Left lung (tissue), 10 donors: ENCODE data around the gene ALK. TPM values are rescaled to one million over a fixed set of nuclear protein-coding genes. Genes with fewer than 3 reads are reported as not detected.

Experiments
- ATAC-seq: fragments of 200-7000 bp; cut with Tn5 transposase; one replicate; pipeline ENCODE4 v1.9.1; 2020; ENCODE audit warnings: moderate library complexity
- DNase-seq, 4 donors: peaks; one replicate each; pipeline ENCODE4 v3.0.0-alpha.2; 2013 to 2020
- H3K27ac ChIP-seq, 2 donors: fragments of 200-600 bp; sonication (generic) in 1 of 2; one replicate each; pipeline versions ENCODE4 v1.5.0 to v1.8.0; 2020 to 2021
- H3K27me3 ChIP-seq, 2 donors: fragments of 200-600 bp; sonication (generic) in 1 of 2; one replicate each; pipeline versions ENCODE4 v1.5.0 to v1.8.0; 2020 to 2021
- H3K36me3 ChIP-seq, 2 donors: fragments of 200-600 bp; sonication (generic) in 1 of 2; one replicate each; pipeline versions ENCODE4 v1.5.0 to v1.8.0; 2020 to 2021
- H3K4me1 ChIP-seq, 2 donors: fragments of 200-600 bp; one replicate each; pipeline ENCODE4 v1.8.0; 2021
- H3K4me3 ChIP-seq, 2 donors: fragments of 200-600 bp; sonication (generic) in 1 of 2; one replicate each; pipeline versions ENCODE4 v1.5.0 to v1.8.0; 2020 to 2021; ENCODE audit warnings: mild to moderate bottlenecking in 1 of 2
- H3K9me3 ChIP-seq, 2 donors: fragments of 200-600 bp; sonication (generic) in 1 of 2; one replicate each; pipeline versions ENCODE4 v1.5.0 to v1.8.0; 2020 to 2021
- CTCF ChIP-seq, 2 donors: fragments of 200-600 bp; sonication (generic) in 1 of 2; IDR thresholded peaks; one replicate each; pipeline versions ENCODE4 v1.5.0 to v1.8.0; 2021; ENCODE audit warnings: antibody characterized with exemption in 2 of 2
- intact Hi-C, 2 donors: fragments of 100-400 bp; cut with DNase I; formaldehyde crosslinking; loops; one replicate each; pipeline versions ENCODE4 v1.11.2 to v1.14.2; 2022
- polyA plus RNA-seq, 6 donors: library from polyadenylated mRNA; unstranded; fragments of 120-200 nt; gene quantifications; one replicate each; pipeline ENCODE4 v1.2.1, GENCODE V29; 2013; ENCODE audit not compliant: insufficient read length in 6 of 6
- total RNA-seq, 2 donors: library from RNA; stranded (reverse); fragmentation: NEBNext Ultra II Directional; extraction: Animal tissue kit (Norgen Biotek cat#: 25700); gene quantifications; one replicate each; pipeline ENCODE4 v1.2.1, GENCODE V29; 2021
- donor health status: DM: no; HTN: yes; CAD: no.
- donor health status: DM: no; HTN: no; CAD: no.

Gene ALK
- total and polyA plus RNA-seq, 8 donors = 0.06 to 0.70 (median 0.12) TPM; not detected in 2

GRCh38 chr2:29223851-29224692 is 697.3 kb downstream of the ALK start:
- H3K4me1 ChIP-seq = no peaks in the 10 kb centered on the region
- H3K27ac ChIP-seq = peak overlapping the region in 1 of 2 donors; percentile 19
- H3K9me3 ChIP-seq = no peaks in the 10 kb centered on the region
- intact Hi-C loops = no loop called here
- peak; percentile 73 for ATAC-seq
- H3K4me3 ChIP-seq = no peak overlapping the region
- TF ChIP-seq CTCF (IDR thresholded peaks at IDR 0.05) = no peak
- H3K36me3 ChIP-seq = no peaks in the 10 kb centered on the region
- DNase-seq = peak in 3 of 4 donors; percentile 3 to 75 (median 13)
- H3K27me3 ChIP-seq = peaks cover 0 to 43% of the 10 kb centered on the region in 2 donors

- H3K9me3 ChIP-seq = no peaks in the 10 kb centered on the region
- peak overlapping the region in 1 of 2 donors; percentile 19 for H3K27ac ChIP-seq
- ATAC-seq (no peak), DNase-seq (no peak)
- H3K4me1 ChIP-seq = no peaks in the 10 kb centered on the region
- H3K4me3 ChIP-seq = no peak overlapping the region
- peaks cover 0 to 37% of the 10 kb centered on the region in 2 donors for H3K27me3 ChIP-seq
- no peaks in the 10 kb centered on the region for H3K36me3 ChIP-seq
- no peak for TF ChIP-seq CTCF (IDR thresholded peaks at IDR 0.05)
- intact Hi-C loops = no loop called here
These were observed 698.1 kb downstream of the ALK start for GRCh38 chr2:29223257-29223656.

DNA sequence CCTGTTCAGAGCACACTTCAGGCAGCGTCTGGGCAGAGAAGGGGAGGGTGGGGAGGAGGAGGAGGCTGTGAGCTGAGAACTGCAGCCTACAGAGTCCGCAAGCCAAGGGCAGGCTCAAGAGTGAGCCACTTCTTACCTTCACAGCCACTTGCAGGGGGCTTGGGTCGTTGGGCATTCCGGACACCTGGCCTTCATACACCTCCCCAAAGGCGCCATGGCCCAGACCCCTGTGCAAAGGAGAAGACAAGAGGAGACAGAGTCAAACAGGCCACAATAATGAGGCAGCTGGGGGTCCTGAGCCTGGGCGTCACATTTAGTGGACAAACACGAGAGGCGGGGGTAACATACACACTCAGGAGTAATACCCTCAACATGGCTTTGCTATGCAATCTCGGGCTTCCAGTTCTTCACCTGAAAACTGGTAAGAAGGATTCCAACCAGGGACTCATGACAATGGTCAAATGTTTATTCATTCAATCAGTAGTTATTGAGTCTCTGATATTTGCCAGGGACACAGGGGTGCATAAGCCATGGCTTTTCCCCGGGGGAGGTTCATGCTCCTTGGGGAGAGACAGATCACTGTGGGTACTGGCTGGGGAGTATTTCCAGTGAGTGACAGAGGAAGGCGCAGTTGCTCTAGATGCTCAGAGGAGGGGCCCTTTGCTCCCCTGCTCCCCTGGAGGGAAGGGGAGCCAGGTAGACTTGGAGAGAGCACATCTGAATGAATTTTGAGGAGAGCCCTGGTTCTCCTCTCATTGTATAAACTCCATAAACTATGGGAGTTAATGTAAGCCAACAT is 698.8 kb downstream of the ALK start:
- intact Hi-C loops = no loop called here
- DNase-seq = peak in 1 of 4 donors; percentile 21
- H3K9me3 ChIP-seq = no peaks in the 10 kb centered on the region
- ATAC-seq = no peak
- no peaks in the 10 kb centered on the region for H3K36me3 ChIP-seq
- no peak overlapping the region for H3K4me3 ChIP-seq
- H3K27ac ChIP-seq = no peak overlapping the region
- no peak for TF ChIP-seq CTCF (IDR thresholded peaks at IDR 0.05)
- peaks cover 0 to 30% of the 10 kb centered on the region in 2 donors for H3K27me3 ChIP-seq
- H3K4me1 ChIP-seq = no peaks in the 10 kb centered on the region

DNA sequence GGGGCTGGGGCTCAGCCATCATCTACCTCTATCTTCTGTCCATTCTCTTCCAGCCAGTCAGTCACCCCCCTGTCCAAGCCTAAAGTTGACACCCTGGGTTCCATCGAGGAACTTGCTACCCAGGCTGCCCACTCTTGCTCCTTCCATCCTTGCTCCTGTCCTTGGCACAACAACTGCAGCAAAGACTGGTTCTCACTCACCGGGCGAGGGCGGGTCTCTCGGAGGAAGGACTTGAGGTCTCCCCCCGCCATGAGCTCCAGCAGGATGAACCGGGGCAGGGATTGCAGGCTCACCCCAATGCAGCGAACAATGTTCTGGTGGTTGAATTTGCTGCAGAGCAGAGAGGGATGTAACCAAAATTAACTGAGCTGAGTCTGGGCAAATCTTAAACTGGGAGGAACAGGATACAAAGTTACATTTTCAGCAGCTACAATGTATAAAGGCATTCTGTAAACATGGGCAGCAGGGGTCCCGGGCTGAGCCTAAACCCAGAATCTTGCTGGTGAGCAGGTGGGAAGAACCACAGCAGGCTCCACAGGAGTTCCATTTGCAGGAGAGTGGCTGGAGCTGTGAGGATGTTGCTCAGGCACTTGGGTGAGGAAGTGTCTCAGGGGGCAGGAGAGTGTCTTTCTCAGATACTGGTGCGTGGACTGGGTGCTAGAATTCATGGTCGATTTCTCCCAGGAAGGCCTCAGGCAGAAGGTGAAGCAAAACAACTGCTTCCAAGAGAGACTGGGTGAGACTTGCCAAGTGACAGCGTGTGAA is 700.7 kb downstream of the ALK start:
- Histone ChIP-seq H3K27me3 (peaks cover 0 to 15% of the 10 kb centered on the region in 2 donors), H3K4me3 (no peak overlapping the region), H3K36me3 (no peaks in the 10 kb centered on the region), H3K27ac (no peak overlapping the region), H3K9me3 (no peaks in the 10 kb centered on the region), H3K4me1 (no peaks in the 10 kb centered on the region)
- ATAC-seq (no peak), DNase-seq (no peak)
- intact Hi-C loops = no loop called here
- TF ChIP-seq CTCF (IDR thresholded peaks at IDR 0.05) = no peak
